ENCODE results near the gene KIF9.
"Not testable (repeated sequence)": the region's sequence is repeated elsewhere in the genome, so short reads cannot be mapped to it uniquely, and the experiment has no call there.

KIF9 gene

GRCh38 chr3:47293822-47294221 is 11.2 kb upstream of the KIF9 start:
- ATAC-seq: no peak

DNA sequence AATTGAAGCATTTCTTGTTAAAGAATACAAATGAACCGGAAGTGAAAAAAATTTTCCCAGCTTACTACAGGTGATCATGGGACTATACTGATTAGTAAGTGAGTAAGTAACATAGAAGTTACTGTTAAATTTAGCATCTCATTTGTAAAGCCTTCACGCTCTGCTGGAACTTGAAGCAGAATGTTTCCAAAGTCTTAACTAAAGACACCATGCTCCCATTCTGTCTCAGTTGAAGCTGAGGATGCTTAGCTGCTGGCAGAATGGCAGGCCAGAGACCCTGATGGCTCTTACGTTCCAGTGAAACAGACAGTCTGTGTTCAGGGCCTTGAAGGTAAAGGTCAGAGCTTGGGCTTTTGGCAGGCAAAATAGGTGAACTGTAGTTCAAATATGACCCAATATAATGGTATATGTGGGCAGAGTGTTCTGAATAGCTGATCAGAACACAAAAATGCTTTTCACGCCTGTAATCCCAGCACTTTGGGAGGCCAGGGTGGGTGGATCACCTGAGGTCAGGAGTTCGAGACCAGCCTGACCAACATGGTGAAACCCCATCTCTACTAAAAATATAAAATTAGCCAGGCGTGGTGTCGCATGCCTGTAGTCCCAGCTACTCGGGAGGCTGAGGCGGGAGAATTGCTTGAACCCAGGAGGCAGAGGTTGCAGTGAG is 9.3 kb upstream of the KIF9 start:
- not testable (repeated sequence) for ATAC-seq

More at GRCh38 chr3:47293822-47294221, 11.2 kb upstream of the KIF9 start:
- TF ChIP-seq ARNTL (CRISPR knock-in tag; IDR thresholded peaks at IDR 0.05; ENCODE audit: borderline replicate concordance, low read depth): no peak
- no peak for TF ChIP-seq ZNF70 (CRISPR knock-in tag; IDR thresholded peaks at IDR 0.05)
- TF ChIP-seq, protein P1, sequence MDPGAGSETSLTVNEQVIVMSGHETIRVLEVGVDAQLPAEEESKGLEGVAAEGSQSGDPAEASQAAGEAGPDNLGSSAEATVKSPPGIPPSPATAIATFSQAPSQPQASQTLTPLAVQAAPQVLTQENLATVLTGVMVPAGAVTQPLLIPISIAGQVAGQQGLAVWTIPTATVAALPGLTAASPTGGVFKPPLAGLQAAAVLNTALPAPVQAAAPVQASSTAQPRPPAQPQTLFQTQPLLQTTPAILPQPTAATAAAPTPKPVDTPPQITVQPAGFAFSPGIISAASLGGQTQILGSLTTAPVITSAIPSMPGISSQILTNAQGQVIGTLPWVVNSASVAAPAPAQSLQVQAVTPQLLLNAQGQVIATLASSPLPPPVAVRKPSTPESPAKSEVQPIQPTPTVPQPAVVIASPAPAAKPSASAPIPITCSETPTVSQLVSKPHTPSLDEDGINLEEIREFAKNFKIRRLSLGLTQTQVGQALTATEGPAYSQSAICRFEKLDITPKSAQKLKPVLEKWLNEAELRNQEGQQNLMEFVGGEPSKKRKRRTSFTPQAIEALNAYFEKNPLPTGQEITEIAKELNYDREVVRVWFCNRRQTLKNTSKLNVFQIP (CRISPR knock-in tag; IDR thresholded peaks at IDR 0.05; ENCODE audit: borderline replicate concordance, low read depth): no peak
- no peak for TF ChIP-seq ZC3H10 (CRISPR knock-in tag; IDR thresholded peaks at IDR 0.05)
- no peak for TF ChIP-seq ISL1 (CRISPR knock-in tag; IDR thresholded peaks at IDR 0.05)
- TF ChIP-seq PPARA (CRISPR knock-in tag; IDR thresholded peaks at IDR 0.05; ENCODE audit: borderline replicate concordance): no peak
- TF ChIP-seq, protein P2, sequence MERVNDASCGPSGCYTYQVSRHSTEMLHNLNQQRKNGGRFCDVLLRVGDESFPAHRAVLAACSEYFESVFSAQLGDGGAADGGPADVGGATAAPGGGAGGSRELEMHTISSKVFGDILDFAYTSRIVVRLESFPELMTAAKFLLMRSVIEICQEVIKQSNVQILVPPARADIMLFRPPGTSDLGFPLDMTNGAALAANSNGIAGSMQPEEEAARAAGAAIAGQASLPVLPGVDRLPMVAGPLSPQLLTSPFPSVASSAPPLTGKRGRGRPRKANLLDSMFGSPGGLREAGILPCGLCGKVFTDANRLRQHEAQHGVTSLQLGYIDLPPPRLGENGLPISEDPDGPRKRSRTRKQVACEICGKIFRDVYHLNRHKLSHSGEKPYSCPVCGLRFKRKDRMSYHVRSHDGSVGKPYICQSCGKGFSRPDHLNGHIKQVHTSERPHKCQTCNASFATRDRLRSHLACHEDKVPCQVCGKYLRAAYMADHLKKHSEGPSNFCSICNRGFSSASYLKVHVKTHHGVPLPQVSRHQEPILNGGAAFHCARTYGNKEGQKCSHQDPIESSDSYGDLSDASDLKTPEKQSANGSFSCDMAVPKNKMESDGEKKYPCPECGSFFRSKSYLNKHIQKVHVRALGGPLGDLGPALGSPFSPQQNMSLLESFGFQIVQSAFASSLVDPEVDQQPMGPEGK (CRISPR knock-in tag; IDR thresholded peaks at IDR 0.05; ENCODE audit: borderline replicate concordance): no peak
- no peak for TF ChIP-seq CSDC2 (CRISPR knock-in tag; IDR thresholded peaks at IDR 0.05)
- TF ChIP-seq TOX (CRISPR knock-in tag; IDR thresholded peaks at IDR 0.05; ENCODE audit: borderline replicate concordance): no peak
- TF ChIP-seq ESRRG (CRISPR knock-in tag; IDR thresholded peaks at IDR 0.05): no peak
- no peak for TF ChIP-seq ZFP30 (CRISPR knock-in tag; IDR thresholded peaks at IDR 0.05)
- no peak for TF ChIP-seq BACH2 (CRISPR knock-in tag; IDR thresholded peaks at IDR 0.05; ENCODE audit: borderline replicate concordance)
- TF ChIP-seq RARB (CRISPR knock-in tag; IDR thresholded peaks at IDR 0.05): no peak
- no peak for TF ChIP-seq SNAI2 (CRISPR knock-in tag; IDR thresholded peaks at IDR 0.05)
- no peak for TF ChIP-seq GLIS3 (CRISPR knock-in tag; IDR thresholded peaks at IDR 0.05)
- no peak for TF ChIP-seq ZNF8 (CRISPR knock-in tag; IDR thresholded peaks at IDR 0.05)

- TF ChIP-seq, protein P3, sequence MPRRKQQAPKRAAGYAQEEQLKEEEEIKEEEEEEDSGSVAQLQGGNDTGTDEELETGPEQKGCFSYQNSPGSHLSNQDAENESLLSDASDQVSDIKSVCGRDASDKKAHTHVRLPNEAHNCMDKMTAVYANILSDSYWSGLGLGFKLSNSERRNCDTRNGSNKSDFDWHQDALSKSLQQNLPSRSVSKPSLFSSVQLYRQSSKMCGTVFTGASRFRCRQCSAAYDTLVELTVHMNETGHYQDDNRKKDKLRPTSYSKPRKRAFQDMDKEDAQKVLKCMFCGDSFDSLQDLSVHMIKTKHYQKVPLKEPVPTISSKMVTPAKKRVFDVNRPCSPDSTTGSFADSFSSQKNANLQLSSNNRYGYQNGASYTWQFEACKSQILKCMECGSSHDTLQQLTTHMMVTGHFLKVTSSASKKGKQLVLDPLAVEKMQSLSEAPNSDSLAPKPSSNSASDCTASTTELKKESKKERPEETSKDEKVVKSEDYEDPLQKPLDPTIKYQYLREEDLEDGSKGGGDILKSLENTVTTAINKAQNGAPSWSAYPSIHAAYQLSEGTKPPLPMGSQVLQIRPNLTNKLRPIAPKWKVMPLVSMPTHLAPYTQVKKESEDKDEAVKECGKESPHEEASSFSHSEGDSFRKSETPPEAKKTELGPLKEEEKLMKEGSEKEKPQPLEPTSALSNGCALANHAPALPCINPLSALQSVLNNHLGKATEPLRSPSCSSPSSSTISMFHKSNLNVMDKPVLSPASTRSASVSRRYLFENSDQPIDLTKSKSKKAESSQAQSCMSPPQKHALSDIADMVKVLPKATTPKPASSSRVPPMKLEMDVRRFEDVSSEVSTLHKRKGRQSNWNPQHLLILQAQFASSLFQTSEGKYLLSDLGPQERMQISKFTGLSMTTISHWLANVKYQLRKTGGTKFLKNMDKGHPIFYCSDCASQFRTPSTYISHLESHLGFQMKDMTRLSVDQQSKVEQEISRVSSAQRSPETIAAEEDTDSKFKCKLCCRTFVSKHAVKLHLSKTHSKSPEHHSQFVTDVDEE (CRISPR knock-in tag; IDR thresholded peaks at IDR 0.05): no peak
- no peak for TF ChIP-seq CSRNP3 (CRISPR knock-in tag; IDR thresholded peaks at IDR 0.05)
- no peak for TF ChIP-seq SNAI2 (CRISPR knock-in tag; IDR thresholded peaks at IDR 0.05)
- no peak for TF ChIP-seq RARB (CRISPR knock-in tag; IDR thresholded peaks at IDR 0.05)
- TF ChIP-seq ZC3H10 (CRISPR knock-in tag; IDR thresholded peaks at IDR 0.05): no peak
- no peak for ATAC-seq
These were observed 8.7 kb upstream of the KIF9 start for GRCh38 chr3:47291158-47291753.

DNA sequence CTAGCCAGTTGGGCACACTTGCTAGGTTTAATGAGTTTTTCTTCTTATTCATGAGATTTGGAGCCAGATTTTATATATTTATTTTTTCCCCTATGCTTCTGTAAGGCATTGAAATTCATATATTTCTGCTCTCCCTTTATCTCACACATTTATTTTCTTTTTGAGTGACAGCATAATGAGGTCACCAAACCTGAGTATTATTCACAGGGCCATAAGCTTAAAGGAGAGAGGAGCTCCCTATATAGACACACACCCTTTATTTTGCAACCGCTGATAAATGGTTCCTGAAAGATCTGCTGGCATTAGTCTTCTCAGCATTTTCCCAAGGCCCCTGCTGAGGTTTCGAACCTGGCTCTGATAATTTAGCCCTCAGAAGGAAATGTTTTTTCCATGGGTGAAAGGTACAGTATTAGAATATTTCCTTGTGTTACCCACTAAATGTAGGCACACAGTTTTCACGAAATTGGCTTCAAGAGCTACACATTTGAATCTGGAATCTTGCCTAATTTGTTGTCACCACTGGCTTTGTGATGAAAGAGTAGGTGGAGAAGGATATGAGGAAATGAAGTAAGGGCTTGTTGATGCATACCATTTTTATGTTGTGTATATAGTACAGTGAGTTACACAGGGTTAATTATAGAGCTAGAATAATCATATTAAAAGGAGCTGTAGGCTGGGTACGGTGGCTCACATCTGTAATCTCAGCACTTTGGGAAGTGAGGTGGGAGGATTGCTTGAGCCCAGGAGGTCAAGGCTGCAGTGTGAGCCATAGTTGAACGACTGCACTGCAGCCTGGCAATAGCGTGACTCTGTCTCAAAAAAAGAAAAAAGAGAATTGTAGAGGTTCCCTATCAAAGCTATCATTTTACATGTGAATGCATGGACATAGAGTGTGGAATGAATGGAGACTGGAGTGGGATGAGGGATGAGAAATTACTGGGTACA is 6.6 kb upstream of the KIF9 start:
- no peak for ATAC-seq
- TF ChIP-seq OSR1 (CRISPR knock-in tag; IDR thresholded peaks at IDR 0.05) (no peak), ISL1 (CRISPR knock-in tag; IDR thresholded peaks at IDR 0.05) (no peak), SNAI2 (CRISPR knock-in tag; IDR thresholded peaks at IDR 0.05) (no peak), RARB (CRISPR knock-in tag; IDR thresholded peaks at IDR 0.05) (no peak), ZNF70 (CRISPR knock-in tag; IDR thresholded peaks at IDR 0.05) (no peak), CSRNP3 (CRISPR knock-in tag; IDR thresholded peaks at IDR 0.05) (no peak)
